GM12892 (cell line): Measurements from ENCODE around the gene NELFE.

Source experiments
- POLR2A ChIP-seq: IDR thresholded peaks from 2 replicates; pipeline ENCODE4 v1.6.1; 2011; ENCODE audit warnings: low read depth, low read length, control low read depth
- POLR2AphosphoS5 ChIP-seq: IDR thresholded peaks from 2 replicates; pipeline ENCODE4 v1.6.1; 2011; ENCODE audit warnings: low read depth, low read length, control low read depth
- TAF1 ChIP-seq: IDR thresholded peaks from 2 replicates; pipeline ENCODE4 v1.6.1; 2011; ENCODE audit warnings: low read depth, mild to moderate bottlenecking, control low read depth, low read length, borderline replicate concordance

DNA sequence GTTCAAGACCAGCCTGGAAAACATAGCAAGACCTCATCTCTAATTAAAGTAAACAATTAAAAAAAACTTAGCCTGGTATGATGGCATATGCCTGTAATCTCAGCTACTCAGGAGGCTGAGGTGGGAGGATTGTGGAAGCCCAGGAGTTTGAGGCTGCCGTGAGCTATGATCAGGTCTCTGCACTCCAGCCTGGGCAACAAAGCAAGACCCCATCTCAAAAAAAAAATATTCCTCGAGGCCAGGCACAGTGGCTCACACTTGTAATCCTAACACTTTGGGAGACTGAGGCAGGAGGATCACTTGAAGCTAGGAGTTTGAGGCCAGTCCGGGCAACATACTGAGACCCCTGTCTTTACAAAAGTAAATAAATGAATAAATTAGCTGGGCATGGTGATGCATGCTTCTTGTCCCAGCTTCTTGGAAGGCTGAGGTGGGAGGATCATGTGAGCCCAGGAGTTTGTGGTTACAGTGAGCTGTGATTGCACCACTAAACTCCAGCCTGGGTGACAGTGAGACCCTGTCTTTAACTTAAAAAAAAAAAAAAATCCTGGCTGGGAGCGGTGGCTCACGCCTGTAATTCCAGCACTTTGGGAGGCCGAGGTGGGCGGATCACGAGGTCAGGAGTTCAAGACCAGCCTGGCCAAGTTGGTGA is 40.6 kb downstream of the NELFE start:
- TF ChIP-seq TAF1 = no peak
- TF ChIP-seq POLR2A = no peak
- TF ChIP-seq POLR2AphosphoS5 = no peak
